Memory B cell (primary cell): ENCODE results near the gene FBXO31.
A peak's percentile ranks its signal among the peaks of the same experiment; 100 is the strongest.

Experiments used
- ATAC-seq: fragments of 150-1000 bp; cut with Tn5 transposase; 2 replicates; pipeline ENCODE4 v1.10.0; 2021; ENCODE audit warnings: low read depth, mild to moderate bottlenecking, moderate library complexity
- DNase-seq, 2 donors: peaks; one replicate each; pipeline ENCODE4 v3.0.0; 2022; ENCODE audit warnings: low spot score in 2 of 2
- H3K27ac Mint-ChIP-seq: one replicate; pipeline ENCODE4 v1.8.0; 2022; ENCODE audit warnings: mild to moderate bottlenecking, moderate library complexity, mixed read lengths
- H3K27me3 Mint-ChIP-seq: one replicate; pipeline ENCODE4 v1.8.0; 2022; ENCODE audit warnings: mixed read lengths
- H3K36me3 Mint-ChIP-seq: one replicate; pipeline ENCODE4 v1.8.0; 2022; ENCODE audit warnings: mild to moderate bottlenecking, mixed read lengths
- H3K4me1 Mint-ChIP-seq: one replicate; pipeline ENCODE4 v1.8.0; 2022; ENCODE audit warnings: mixed read lengths
- H3K4me3 Mint-ChIP-seq: one replicate; pipeline ENCODE4 v1.8.0; 2022; ENCODE audit warnings: mild to moderate bottlenecking, moderate library complexity, mixed read lengths
- H3K9me3 Mint-ChIP-seq: one replicate; pipeline ENCODE4 v1.8.0; 2022; ENCODE audit warnings: mixed read lengths

Gene FBXO31

GRCh38 chr16:87416826-87417527, 33.4 kb upstream of the FBXO31 start:
- no peak overlapping the region for H3K4me3 Mint-ChIP-seq
- no peak overlapping the region for H3K27ac Mint-ChIP-seq
- H3K27me3 Mint-ChIP-seq: peaks cover 1% of the 10 kb centered on the region

GRCh38 chr16:87415441-87415840, 31.9 kb upstream of the FBXO31 start:
- no peaks in the 10 kb centered on the region for H3K9me3 Mint-ChIP-seq

More at GRCh38 chr16:87416826-87417527, 33.4 kb upstream of the FBXO31 start:
- peaks cover 6% of the 10 kb centered on the region for H3K36me3 Mint-ChIP-seq
- no peaks in the 10 kb centered on the region for H3K4me1 Mint-ChIP-seq
- DNase-seq (no peak), ATAC-seq (no peak)
- no peaks in the 10 kb centered on the region for H3K9me3 Mint-ChIP-seq

GRCh38 chr16:87414251-87414680, 30.7 kb upstream of the FBXO31 start:
- Mint-ChIP-seq H3K9me3 (no peaks in the 10 kb centered on the region), H3K4me3 (no peak overlapping the region), H3K36me3 (peaks cover 1% of the 10 kb centered on the region), H3K27ac (no peak overlapping the region), H3K27me3 (peaks cover 1% of the 10 kb centered on the region), H3K4me1 (no peaks in the 10 kb centered on the region)
- no peak for DNase-seq
- peak; percentile 31 for ATAC-seq

More at GRCh38 chr16:87415441-87415840, 31.9 kb upstream of the FBXO31 start:
- ATAC-seq (no peak), DNase-seq (no peak)
- H3K4me3 Mint-ChIP-seq: no peak overlapping the region
- H3K27ac Mint-ChIP-seq: no peak overlapping the region
- no peaks in the 10 kb centered on the region for H3K4me1 Mint-ChIP-seq
- H3K27me3 Mint-ChIP-seq: peaks cover 1% of the 10 kb centered on the region
- H3K36me3 Mint-ChIP-seq: peaks cover 1% of the 10 kb centered on the region

GRCh38 chr16:87412996-87413421, 29.4 kb upstream of the FBXO31 start:
- no peak for DNase-seq
- Mint-ChIP-seq H3K27me3 (peaks cover 1% of the 10 kb centered on the region), H3K9me3 (no peaks in the 10 kb centered on the region), H3K27ac (no peak overlapping the region), H3K4me3 (no peak overlapping the region), H3K36me3 (peaks cover 3% of the 10 kb centered on the region), H3K4me1 (no peaks in the 10 kb centered on the region)
- ATAC-seq: no peak

GRCh38 chr16:87412371-87412995, 28.9 kb upstream of the FBXO31 start:
- Mint-ChIP-seq H3K27ac (no peak overlapping the region), H3K27me3 (peaks cover 1% of the 10 kb centered on the region), H3K36me3 (peaks cover 3% of the 10 kb centered on the region), H3K9me3 (no peaks in the 10 kb centered on the region), H3K4me1 (peaks cover under 1% of the 10 kb centered on the region), H3K4me3 (no peak overlapping the region)
- ATAC-seq (no peak), DNase-seq (no peak)

- peaks cover 2% of the 10 kb centered on the region for H3K4me1 Mint-ChIP-seq
- DNase-seq: no peak
- peaks cover 5% of the 10 kb centered on the region for H3K36me3 Mint-ChIP-seq
- peaks cover 1% of the 10 kb centered on the region for H3K27me3 Mint-ChIP-seq
- H3K9me3 Mint-ChIP-seq: no peaks in the 10 kb centered on the region
- no peak for ATAC-seq
- no peak overlapping the region for H3K4me3 Mint-ChIP-seq
- H3K27ac Mint-ChIP-seq: no peak overlapping the region
Measured at GRCh38 chr16:87411375-87412271, 28.0 kb upstream of the FBXO31 start.

- Mint-ChIP-seq H3K27ac (no peak overlapping the region), H3K4me1 (peaks cover 2% of the 10 kb centered on the region), H3K36me3 (peaks cover 5% of the 10 kb centered on the region), H3K9me3 (no peaks in the 10 kb centered on the region), H3K4me3 (no peak overlapping the region), H3K27me3 (peaks cover 1% of the 10 kb centered on the region)
- ATAC-seq (no peak), DNase-seq (no peak)
Measured at GRCh38 chr16:87410968-87411367, 27.4 kb upstream of the FBXO31 start.

GRCh38 chr16:87410530-87410929, 27.0 kb upstream of the FBXO31 start:
- Mint-ChIP-seq H3K27ac (no peak overlapping the region), H3K4me1 (peaks cover 2% of the 10 kb centered on the region), H3K36me3 (peaks cover 6% of the 10 kb centered on the region), H3K27me3 (peaks cover 1% of the 10 kb centered on the region), H3K9me3 (no peaks in the 10 kb centered on the region), H3K4me3 (no peak overlapping the region)
- no peak for DNase-seq
- ATAC-seq: no peak

GRCh38 chr16:87409781-87410180, 26.2 kb upstream of the FBXO31 start:
- Mint-ChIP-seq H3K4me1 (peaks cover 2% of the 10 kb centered on the region), H3K27ac (no peak overlapping the region), H3K27me3 (peaks cover 1% of the 10 kb centered on the region), H3K36me3 (peaks cover 10% of the 10 kb centered on the region), H3K9me3 (no peaks in the 10 kb centered on the region), H3K4me3 (no peak overlapping the region)
- DNase-seq (no peak), ATAC-seq (no peak)

- Mint-ChIP-seq H3K27me3 (peaks cover 1% of the 10 kb centered on the region), H3K4me3 (no peak overlapping the region), H3K36me3 (peaks cover 10% of the 10 kb centered on the region), H3K4me1 (peaks cover 2% of the 10 kb centered on the region), H3K9me3 (no peaks in the 10 kb centered on the region), H3K27ac (no peak overlapping the region)
- DNase-seq (no peak), ATAC-seq (no peak)
Measured at GRCh38 chr16:87409153-87409552, 25.6 kb upstream of the FBXO31 start.

GRCh38 chr16:87407511-87408112, 24.0 kb upstream of the FBXO31 start:
- peak overlapping the region; percentile 20 for H3K27ac Mint-ChIP-seq
- no peaks in the 10 kb centered on the region for H3K27me3 Mint-ChIP-seq
- no peak for DNase-seq
- peaks cover 17% of the 10 kb centered on the region for H3K36me3 Mint-ChIP-seq
- ATAC-seq: peak; percentile 78
- H3K4me1 Mint-ChIP-seq: peaks cover 2% of the 10 kb centered on the region
- peak overlapping the region; percentile 62 for H3K4me3 Mint-ChIP-seq
- H3K9me3 Mint-ChIP-seq: no peaks in the 10 kb centered on the region

GRCh38 chr16:87406495-87407088, 23.0 kb upstream of the FBXO31 start:
- Mint-ChIP-seq H3K9me3 (no peaks in the 10 kb centered on the region), H3K4me3 (no peak overlapping the region), H3K27ac (no peak overlapping the region), H3K27me3 (no peaks in the 10 kb centered on the region), H3K36me3 (peaks cover 18% of the 10 kb centered on the region), H3K4me1 (peaks cover 2% of the 10 kb centered on the region)
- DNase-seq (no peak), ATAC-seq (no peak)

- Mint-ChIP-seq H3K27me3 (no peaks in the 10 kb centered on the region), H3K27ac (peak overlapping the region; percentile 35), H3K4me1 (peaks cover 2% of the 10 kb centered on the region), H3K36me3 (peaks cover 18% of the 10 kb centered on the region), H3K9me3 (no peaks in the 10 kb centered on the region), H3K4me3 (no peak overlapping the region)
- DNase-seq (no peak), ATAC-seq (no peak)
Measured at GRCh38 chr16:87404764-87405625, 21.4 kb upstream of the FBXO31 start.
